WTC11 (cell line): ENCODE data around the gene DAB2. TPM values are rescaled to one million over a fixed set of nuclear protein-coding genes. Genes with fewer than 3 reads are reported as not detected.

ENCODE experiments used
- ATAC-seq: fragments of 200-7000 bp; cut with Tn5 transposase; 2 replicates; pipeline ENCODE4 v1.10.0; 2021; ENCODE audit warnings: mild to moderate bottlenecking, moderate library complexity
- CTCF ChIA-PET: fragments of 300-600 bp; sonication (Branson Sonifier 250); formaldehyde crosslinking; loops from one replicate; lab custom pipeline; 2021; ENCODE audit warnings: antibody characterized with exemption; lab: Charles Lee
- POLR2A ChIA-PET: fragments of 350-600 bp; sonication (Branson Sonifier 250); formaldehyde crosslinking; loops from one replicate; lab custom pipeline; 2021; ENCODE audit warnings: antibody characterized with exemption; lab: Charles Lee
- DNase-seq: peaks from one replicate; pipeline ENCODE4 v3.0.0; 2021; ENCODE audit warnings: low spot score
- H3K27ac Mint-ChIP-seq: 2 replicates; pipeline ENCODE4 v1.8.0; 2021; ENCODE audit warnings: mixed read lengths
- H3K27me3 Mint-ChIP-seq: 2 replicates; pipeline ENCODE4 v1.8.0; 2021; ENCODE audit warnings: low read depth, mild to moderate bottlenecking, moderate library complexity, mixed read lengths
- H3K36me3 Mint-ChIP-seq: 2 replicates; pipeline ENCODE4 v1.8.0; 2021; ENCODE audit warnings: mixed read lengths
- H3K4me1 Mint-ChIP-seq: 2 replicates; pipeline ENCODE4 v1.8.0; 2022; ENCODE audit warnings: mixed read lengths
- H3K4me3 Mint-ChIP-seq: 2 replicates; pipeline ENCODE4 v1.8.0; 2021; ENCODE audit warnings: mild to moderate bottlenecking, moderate library complexity, mixed read lengths
- H3K9me3 Mint-ChIP-seq: 2 replicates; pipeline ENCODE4 v1.8.0; 2021; ENCODE audit warnings: mixed read lengths
- ARID4B ChIP-seq: sonication (generic); formaldehyde crosslinking; IDR thresholded peaks from 2 replicates; pipeline ENCODE4 v1.8.0; 2023; ENCODE audit warnings: missing genetic modification reagents, mild to moderate bottlenecking, borderline replicate concordance
- NFYB ChIP-seq: sonication (generic); formaldehyde crosslinking; conservative IDR thresholded peaks from 2 replicates; pipeline ENCODE4 v1.8.0; 2022; ENCODE audit warnings: low read depth, missing genetic modification reagents
- NR3C1 ChIP-seq: sonication (generic); formaldehyde crosslinking; conservative IDR thresholded peaks from 2 replicates; pipeline ENCODE4 v1.8.1; 2023; ENCODE audit warnings: low read depth, mild to moderate bottlenecking, missing genetic modification reagents
- PRDM15 ChIP-seq: sonication (generic); formaldehyde crosslinking; IDR thresholded peaks from 2 replicates; pipeline ENCODE4 v1.8.0; 2022; ENCODE audit warnings: missing genetic modification reagents
- total RNA-seq: library from RNA; stranded (reverse); gene quantifications from 3 replicates; pipeline ENCODE4 v1.2.3, GENCODE V29; 2021
- TF ChIP-seq, protein P1 (sequence below): sonication (generic); formaldehyde crosslinking; IDR thresholded peaks from 2 replicates; pipeline ENCODE4 v1.8.0; 2023; ENCODE audit warnings: missing genetic modification reagents
- TF ChIP-seq, protein P2 (sequence below): sonication (generic); formaldehyde crosslinking; conservative IDR thresholded peaks from 2 replicates; pipeline ENCODE4 v1.8.1; 2022; ENCODE audit warnings: mild to moderate bottlenecking, missing genetic modification reagents
- TF ChIP-seq, protein P3 (sequence below): fragments of 250-450 bp; sonication (Bioruptor Pico); IDR thresholded peaks from 2 replicates; pipeline ENCODE4 v1.8.0; 2021; ENCODE audit warnings: mild to moderate bottlenecking

DAB2 gene
- total RNA-seq, 1 experiment from 2014 or later: 7.2 TPM

DNA sequence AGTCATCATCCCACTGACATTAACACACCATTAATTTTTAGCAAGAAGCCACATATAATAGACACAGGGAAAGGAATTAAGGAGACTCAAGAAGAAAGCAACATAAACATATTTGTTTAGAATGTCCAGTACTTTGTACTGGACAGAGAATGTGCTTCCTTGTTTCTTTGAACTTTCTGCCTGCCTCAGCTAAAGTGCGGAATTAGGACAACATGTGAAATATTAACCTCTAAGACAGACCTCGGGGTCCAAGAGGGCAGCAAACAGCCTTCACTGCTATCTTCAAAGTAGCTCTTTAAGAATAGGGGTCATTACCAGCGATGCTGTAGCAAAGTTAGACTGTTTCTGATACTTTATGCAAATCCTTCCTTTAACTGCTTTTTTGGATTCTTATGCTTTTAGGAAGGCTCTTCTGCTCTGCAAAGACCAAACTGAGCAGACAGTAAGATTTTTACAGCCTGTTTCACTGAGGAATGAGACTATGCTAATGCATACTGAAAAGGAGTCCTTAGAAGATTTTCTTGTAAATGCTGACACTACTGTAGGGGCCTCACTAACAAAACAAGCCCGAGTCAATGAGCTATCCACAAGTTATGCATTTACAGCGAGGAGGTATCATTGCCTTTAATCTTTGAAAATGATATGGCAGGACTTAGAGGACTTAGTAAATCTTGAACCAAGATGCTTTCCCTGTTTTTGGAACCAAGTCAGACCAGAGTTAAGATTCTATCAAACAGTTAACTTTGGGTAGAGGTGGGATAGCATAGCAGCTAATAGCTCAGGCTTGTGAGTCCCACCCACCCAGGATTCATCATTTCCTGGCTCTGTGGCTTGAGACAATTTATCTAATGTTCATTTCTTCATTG is 23.8 kb downstream of the DAB2 start (continued):
- TF ChIP-seq, protein P1, sequence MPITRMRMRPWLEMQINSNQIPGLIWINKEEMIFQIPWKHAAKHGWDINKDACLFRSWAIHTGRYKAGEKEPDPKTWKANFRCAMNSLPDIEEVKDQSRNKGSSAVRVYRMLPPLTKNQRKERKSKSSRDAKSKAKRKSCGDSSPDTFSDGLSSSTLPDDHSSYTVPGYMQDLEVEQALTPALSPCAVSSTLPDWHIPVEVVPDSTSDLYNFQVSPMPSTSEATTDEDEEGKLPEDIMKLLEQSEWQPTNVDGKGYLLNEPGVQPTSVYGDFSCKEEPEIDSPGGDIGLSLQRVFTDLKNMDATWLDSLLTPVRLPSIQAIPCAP (CRISPR knock-in tag): no peak
- TF ChIP-seq, protein P2, sequence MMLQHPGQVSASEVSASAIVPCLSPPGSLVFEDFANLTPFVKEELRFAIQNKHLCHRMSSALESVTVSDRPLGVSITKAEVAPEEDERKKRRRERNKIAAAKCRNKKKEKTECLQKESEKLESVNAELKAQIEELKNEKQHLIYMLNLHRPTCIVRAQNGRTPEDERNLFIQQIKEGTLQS (CRISPR knock-in tag): no peak
- TF ChIP-seq PRDM15: no peak

GRCh38 chr5:39399135-39400036 is 25.4 kb downstream of the DAB2 start:
- POLR2A ChIA-PET: no interaction called here
- TF ChIP-seq NFYB (CRISPR knock-in tag): no peak
- CTCF ChIA-PET: interaction anchor here (0.6 to 1.5 kb wide), 3 partner anchors 23 to 148 kb away, joined by 3 to 7 read pairs (median 7); no protein-coding TSS in a partner anchor
- ATAC-seq (no peak), DNase-seq (no peak)
- Mint-ChIP-seq H3K27me3 (no peaks in the 10 kb centered on the region), H3K9me3 (no peaks in the 10 kb centered on the region), H3K4me1 (peaks cover 26% of the 10 kb centered on the region), H3K27ac (no peak overlapping the region; the same call in 1 of the 2 replicates), H3K4me3 (no peak overlapping the region), H3K36me3 (no peaks in the 10 kb centered on the region)

- H3K27ac Mint-ChIP-seq: no peak overlapping the region
- POLR2A ChIA-PET: no interaction called here
- DNase-seq: no peak
- H3K36me3 Mint-ChIP-seq: no peaks in the 10 kb centered on the region
- no peaks in the 10 kb centered on the region for H3K9me3 Mint-ChIP-seq
- no peak overlapping the region for H3K4me3 Mint-ChIP-seq
- CTCF ChIA-PET: interaction anchor here (1.0 to 2.2 kb wide), 3 partner anchors 21 to 151 kb away, joined by 3 to 9 read pairs (median 4); partner anchors contain the start of gene DAB2
- H3K27me3 Mint-ChIP-seq: no peaks in the 10 kb centered on the region
- no peak for TF ChIP-seq ARID4B
- TF ChIP-seq, protein P3, sequence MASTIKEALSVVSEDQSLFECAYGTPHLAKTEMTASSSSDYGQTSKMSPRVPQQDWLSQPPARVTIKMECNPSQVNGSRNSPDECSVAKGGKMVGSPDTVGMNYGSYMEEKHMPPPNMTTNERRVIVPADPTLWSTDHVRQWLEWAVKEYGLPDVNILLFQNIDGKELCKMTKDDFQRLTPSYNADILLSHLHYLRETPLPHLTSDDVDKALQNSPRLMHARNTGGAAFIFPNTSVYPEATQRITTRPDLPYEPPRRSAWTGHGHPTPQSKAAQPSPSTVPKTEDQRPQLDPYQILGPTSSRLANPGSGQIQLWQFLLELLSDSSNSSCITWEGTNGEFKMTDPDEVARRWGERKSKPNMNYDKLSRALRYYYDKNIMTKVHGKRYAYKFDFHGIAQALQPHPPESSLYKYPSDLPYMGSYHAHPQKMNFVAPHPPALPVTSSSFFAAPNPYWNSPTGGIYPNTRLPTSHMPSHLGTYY: no peak
- TF ChIP-seq NR3C1 (CRISPR knock-in tag): no peak
- peaks cover 26% of the 10 kb centered on the region for H3K4me1 Mint-ChIP-seq
- ATAC-seq: no peak
These were observed 27.9 kb downstream of the DAB2 start for GRCh38 chr5:39396843-39397242.
